H1 (cell line): ENCODE results near the gene ZBTB43. TPM values are rescaled to one million over a fixed set of nuclear protein-coding genes. Genes with fewer than 3 reads are reported as not detected.

Source experiments
- ATF3 ChIP-seq: IDR thresholded peaks from 2 replicates; pipeline ENCODE4 v1.6.1; 2011; ENCODE audit warnings: low read depth, mild to moderate bottlenecking, low read length; ENCODE audit not compliant: insufficient read depth
- EP300 ChIP-seq, 2 experiments: IDR thresholded peaks; 1 replicate in 1 of 2; 2 replicates in 1 of 2; pipeline ENCODE4 v1.6.1; 2011 to 2012; ENCODE audit warnings: low read depth in 2 of 2, low read length in 2 of 2, mild to moderate bottlenecking in 2 of 2, borderline replicate concordance in 1 of 2, inconsistent platforms in 1 of 2, moderate library complexity in 1 of 2
- polyA plus RNA-seq, 7 experiments: library from polyadenylated mRNA; depleted of rRNA in 3 of 7; stranded (reverse) in 5 of 7; unstranded in 2 of 7; fragments of >200 nt in 5 of 7; fragments of 200-250 nt in 2 of 7; gene quantifications; 1 replicate in 5 of 7; 2 replicates in 1 of 7; 4 replicates in 1 of 7; pipeline versions ENCODE4 v1.2.1 to v1.2.3, GENCODE V29; 2011 to 2013; ENCODE audit warnings: missing spikeins in 2 of 7, mixed read lengths in 2 of 7
- total RNA-seq: library from RNA; stranded (reverse); fragmentation: NEBNext Ultra II Directional; extraction: Animal tissue kit (Norgen Biotek cat#: 25700); gene quantifications from 2 replicates; pipeline ENCODE4 v1.2.1, GENCODE V29; 2021

Gene ZBTB43
- total and polyA plus RNA-seq, 2 of the 8 experiments (the other 6 are each of a cell fraction or from before 2014, with no cell fraction given): 4.1 to 16.7 TPM

GRCh38 chr9:126827227-126827626 lies 22.4 kb downstream of the ZBTB43 start (continued):
- TF ChIP-seq ATF3: no peak
- TF ChIP-seq EP300 (IDR thresholded peaks at IDR 0.05; ENCODE audit: borderline replicate concordance in 1 of 2, low read depth in 2 of 2, low read length in 2 of 2): no peak
